GM19324 (cell line): ENCODE results near the gene CASKIN2.
"Not testable (repeated sequence)": the region's sequence is repeated elsewhere in the genome, so short reads cannot be mapped to it uniquely, and the experiment has no call there.

ENCODE experiments used
- ATAC-seq: cut with Tn5 transposase; IDR thresholded peaks from one replicate; pipeline ENCODE4 v1.9.1; 2021; ENCODE audit warnings: mild to moderate bottlenecking, moderate library complexity; ENCODE audit not compliant: unreplicated experiment, low FRiP score

Gene CASKIN2

GRCh38 chr17:75474736-75475135 is 40.6 kb downstream of the CASKIN2 start:
- no peak for ATAC-seq

- ATAC-seq = no peak
These were observed 42.1 kb downstream of the CASKIN2 start for GRCh38 chr17:75473246-75473645.

DNA sequence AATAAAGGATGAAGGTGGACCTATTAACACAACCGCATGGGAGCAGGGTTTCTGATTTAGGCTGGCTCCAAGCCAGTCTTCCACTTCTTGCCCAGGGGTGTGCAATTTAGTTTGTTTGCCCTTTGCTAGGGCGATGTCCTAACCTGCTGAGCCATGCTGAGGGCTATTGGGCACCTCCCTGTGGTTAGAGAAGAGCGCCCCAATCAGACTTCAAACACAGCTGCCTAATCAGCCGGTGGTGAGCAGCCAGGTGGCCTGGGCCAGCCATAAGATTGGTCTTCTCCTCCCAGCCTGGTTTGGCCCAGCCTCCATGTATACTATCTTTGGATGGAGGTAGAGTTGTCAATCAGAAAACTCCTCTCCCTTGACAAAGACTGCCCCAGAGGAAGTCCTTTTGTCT is 43.2 kb downstream of the CASKIN2 start:
- no peak for ATAC-seq

DNA sequence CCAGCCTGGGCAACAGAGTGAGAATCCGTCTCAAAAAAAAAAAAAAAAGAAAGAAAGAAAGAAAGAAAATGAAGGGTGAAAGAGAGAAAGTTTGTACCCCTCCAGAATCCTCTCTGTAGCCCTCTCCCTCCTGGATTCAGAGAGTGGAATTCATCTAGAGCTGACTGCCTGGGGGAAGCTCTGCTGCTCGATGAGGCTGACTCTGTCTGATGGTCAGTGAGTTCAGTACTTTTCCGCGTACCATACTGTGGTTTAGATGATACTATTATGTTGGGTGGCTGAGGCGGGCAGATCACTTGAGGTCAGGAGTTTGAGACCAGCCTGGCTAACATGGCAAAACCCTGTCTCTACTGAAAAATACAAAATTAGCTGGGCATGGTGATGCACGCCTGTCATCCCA is 44.1 kb downstream of the CASKIN2 start:
- no peak for ATAC-seq

- no peak for ATAC-seq
These were observed 46.5 kb downstream of the CASKIN2 start for GRCh38 chr17:75468779-75469373.

DNA sequence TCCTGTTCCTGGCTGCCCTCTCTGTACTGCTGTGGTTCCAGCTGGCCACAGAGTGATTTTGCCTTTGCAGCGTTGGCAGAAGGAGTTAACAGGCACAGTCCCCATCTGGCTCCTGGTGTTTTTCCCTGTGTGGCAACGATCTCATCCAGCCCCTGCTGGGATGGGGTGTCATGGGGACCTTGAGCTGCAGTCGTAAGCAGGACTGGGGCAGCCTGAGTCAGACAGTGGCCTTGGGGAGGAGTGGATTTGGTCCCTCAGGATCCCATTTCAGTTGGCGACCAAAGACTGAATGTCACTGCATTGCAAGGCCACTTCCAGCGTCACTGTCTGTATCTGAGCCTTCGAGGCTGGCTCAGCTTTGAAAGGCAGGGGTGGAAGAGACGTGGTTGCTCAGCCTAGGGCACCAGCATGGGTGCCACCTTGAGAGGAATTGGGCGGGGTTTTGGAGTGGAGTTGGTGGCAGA is 47.0 kb downstream of the CASKIN2 start:
- no peak for ATAC-seq

- no peak for ATAC-seq
These were observed 50.3 kb downstream of the CASKIN2 start for GRCh38 chr17:75465039-75465438.

GRCh38 chr17:75463603-75464002 is 51.7 kb downstream of the CASKIN2 start:
- no peak for ATAC-seq

DNA sequence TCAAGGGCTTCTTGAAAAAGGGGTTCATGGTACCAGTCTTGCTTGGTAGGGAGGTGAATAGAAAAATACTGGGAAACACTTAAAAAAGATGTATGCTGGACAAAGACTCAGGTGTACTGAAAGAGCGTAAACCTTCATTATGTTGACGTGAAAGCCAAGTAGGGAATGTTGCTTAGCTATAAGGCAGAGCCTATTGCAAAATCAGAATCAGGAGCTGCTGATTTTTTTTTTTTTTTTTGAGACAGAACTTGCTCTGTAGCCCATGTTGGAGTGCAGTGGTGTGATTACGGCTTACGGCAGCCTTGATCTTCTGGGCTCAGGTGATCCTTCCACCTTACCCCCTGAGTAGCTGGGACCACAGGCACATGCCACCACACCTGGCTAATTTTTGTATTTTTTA is 55.0 kb downstream of the CASKIN2 start:
- no peak for ATAC-seq

DNA sequence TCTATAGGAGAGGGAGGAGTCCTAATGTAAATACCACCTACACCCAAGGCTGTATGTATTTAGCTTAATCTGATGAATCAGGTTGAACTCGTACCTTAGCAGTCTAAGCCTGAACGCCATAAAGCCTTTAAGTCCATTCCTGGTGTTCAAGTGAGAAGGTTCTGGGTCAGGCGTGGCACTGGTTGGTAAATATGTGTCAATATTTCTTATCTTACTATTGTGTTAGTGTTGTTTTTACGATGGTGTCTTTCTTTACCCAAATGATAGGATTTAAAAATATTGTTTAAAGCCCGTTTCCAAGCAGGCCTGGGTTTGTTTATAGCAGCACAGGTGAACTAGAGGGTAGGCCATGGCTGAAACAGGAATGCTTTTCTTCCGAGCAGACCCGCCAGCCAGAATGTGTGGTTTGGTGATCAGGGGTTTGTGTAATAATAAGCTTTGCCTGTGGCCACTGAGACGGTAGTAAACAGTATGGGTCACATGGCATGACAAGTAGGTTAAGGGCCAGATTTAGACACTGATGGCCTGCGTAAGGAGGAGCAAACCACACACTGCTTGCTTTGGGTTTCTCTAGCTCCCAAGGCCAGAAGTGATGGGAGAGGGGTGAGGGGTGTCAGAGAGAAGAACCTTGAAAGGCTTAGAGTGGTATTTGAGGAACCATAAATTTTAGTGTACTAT is 55.6 kb downstream of the CASKIN2 start:
- no peak for ATAC-seq

GRCh38 chr17:75459246-75459589 is 56.1 kb downstream of the CASKIN2 start:
- no peak for ATAC-seq

- no peak for ATAC-seq
These were observed 58.2 kb downstream of the CASKIN2 start for GRCh38 chr17:75457047-75457654.

DNA sequence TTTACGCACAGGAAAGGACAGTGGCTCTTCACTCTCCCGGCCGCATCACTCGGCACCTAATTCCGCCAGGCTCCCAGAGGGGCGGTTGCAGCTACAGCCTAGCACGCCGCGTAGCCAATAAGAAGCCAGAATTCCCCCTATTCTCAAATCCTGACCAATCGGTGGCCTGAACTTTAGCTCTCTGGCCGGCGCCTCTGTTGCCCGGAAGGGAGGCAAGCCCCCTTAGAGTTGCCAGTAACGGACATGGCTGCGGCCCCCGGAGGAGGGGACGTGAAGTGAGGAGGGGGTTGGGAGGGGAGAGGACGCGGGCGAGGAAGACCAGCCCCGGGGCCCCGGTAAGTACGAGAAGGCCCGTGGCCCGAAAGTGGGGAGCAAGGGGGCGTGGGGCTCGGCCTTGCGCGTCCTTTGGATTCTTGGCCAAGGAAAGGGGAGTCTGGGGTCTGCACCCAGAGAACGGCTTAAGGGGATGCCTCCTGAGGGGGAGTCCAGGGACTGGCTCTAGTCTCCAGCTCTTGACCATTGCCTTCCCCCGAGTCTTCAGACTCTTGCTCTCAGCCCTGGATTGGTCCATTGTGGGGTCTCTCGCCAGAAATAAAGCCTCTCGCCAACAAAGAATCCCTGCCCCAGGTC is 58.8 kb downstream of the CASKIN2 start, which contains the start of gene TMEM94:
TSS of gene TMEM94 (plus strand) at position 219 of the 630 bp plus-strand sequence. CDS start 15,271 bp downstream, outside the sequence.
- ATAC-seq = peak; percentile 90

GRCh38 chr17:75456039-75456416 is 59.3 kb downstream of the CASKIN2 start:
- peak; percentile 14 for ATAC-seq

- ATAC-seq = not testable (repeated sequence)
These were observed 60.7 kb downstream of the CASKIN2 start for GRCh38 chr17:75454672-75455071.

GRCh38 chr17:75454193-75454592 is 61.1 kb downstream of the CASKIN2 start:
- no peak for ATAC-seq

- ATAC-seq = no peak
These were observed 65.1 kb downstream of the CASKIN2 start for GRCh38 chr17:75450270-75450669.
